ENCODE results near the gene PDCD1.
"Not testable (repeated sequence)": the region's sequence is repeated elsewhere in the genome, so short reads cannot be mapped to it uniquely, and the experiment has no call there.

The PDCD1 gene

GRCh38 chr2:241879326-241879725 lies 20.6 kb upstream of the PDCD1 start:
- no peak for DNase-seq (ENCODE audit: low read depth in 3 of 3, low spot score in 1 of 3)

- DNase-seq (ENCODE audit: low read depth in 3 of 3, low spot score in 1 of 3) = peak; percentile 33 to 70 (median 55)
These were observed 19.6 kb upstream of the PDCD1 start for GRCh38 chr2:241877989-241878970.

GRCh38 chr2:241877197-241877685 lies 18.5 kb upstream of the PDCD1 start:
- no peak for DNase-seq (ENCODE audit: low read depth in 3 of 3, low spot score in 1 of 3)

- DNase-seq (ENCODE audit: low read depth in 3 of 3, low spot score in 1 of 3) = no peak
These were observed 18.0 kb upstream of the PDCD1 start for GRCh38 chr2:241876528-241877196.

GRCh38 chr2:241875754-241876527 lies 17.2 kb upstream of the PDCD1 start:
- DNase-seq (ENCODE audit: low read depth in 3 of 3, low spot score in 1 of 3) = not testable (repeated sequence)

GRCh38 chr2:241874277-241874925 lies 15.7 kb upstream of the PDCD1 start:
- no peak for DNase-seq (ENCODE audit: low read depth in 3 of 3, low spot score in 1 of 3)

- no peak for DNase-seq (ENCODE audit: low read depth in 3 of 3, low spot score in 1 of 3)
These were observed 15.1 kb upstream of the PDCD1 start for GRCh38 chr2:241873803-241874110.

GRCh38 chr2:241873081-241873802 lies 14.5 kb upstream of the PDCD1 start:
- no peak for DNase-seq (ENCODE audit: low read depth in 3 of 3, low spot score in 1 of 3)

GRCh38 chr2:241872313-241872642 lies 13.6 kb upstream of the PDCD1 start:
- DNase-seq (ENCODE audit: low read depth in 3 of 3, low spot score in 1 of 3) = no peak

- no peak for DNase-seq (ENCODE audit: low read depth in 3 of 3, low spot score in 1 of 3)
These were observed 13.0 kb upstream of the PDCD1 start for GRCh38 chr2:241871538-241872312.

- DNase-seq (ENCODE audit: low read depth in 3 of 3, low spot score in 1 of 3) = no peak
These were observed 12.2 kb upstream of the PDCD1 start for GRCh38 chr2:241870611-241871537.

- DNase-seq (ENCODE audit: low read depth in 3 of 3, low spot score in 1 of 3) = no peak
These were observed 11.4 kb upstream of the PDCD1 start for GRCh38 chr2:241870081-241870541.

GRCh38 chr2:241869087-241869961 lies 10.6 kb upstream of the PDCD1 start, which contains the start of gene RTP5:
TSS of gene RTP5 (plus strand) at chr2:241869729. CDS start at chr2:241869757, 28 bp downstream.
- DNase-seq (ENCODE audit: low read depth in 3 of 3, low spot score in 1 of 3) = no peak

- no peak for DNase-seq (ENCODE audit: low read depth in 3 of 3, low spot score in 1 of 3)
These were observed 10.0 kb upstream of the PDCD1 start for GRCh38 chr2:241868661-241869081.

- no peak for DNase-seq (ENCODE audit: low read depth in 3 of 3, low spot score in 1 of 3)
These were observed 9.2 kb upstream of the PDCD1 start for GRCh38 chr2:241867776-241868420.

GRCh38 chr2:241866790-241867645 lies 8.3 kb upstream of the PDCD1 start:
- no peak for DNase-seq (ENCODE audit: low read depth in 3 of 3, low spot score in 1 of 3)

Data from stimulated activated CD4-positive, alpha-beta T cell treated with anti-CD3 and anti-CD28 coated beads, TNF-alpha, amount 100 ng/mL, for 1 hour (primary cell).